ENCODE measurements around the gene ERFL.

Gene ERFL

GRCh38 chr19:41860419-41861115, 67.7 kb downstream of the ERFL start:
- no peaks in the 10 kb centered on the region for H3K9me3 ChIP-seq
- H3K36me3 ChIP-seq: peaks cover 39 to 46% (median 45%) of the 10 kb centered on the region in 3 donors
- TF ChIP-seq CTCF (IDR thresholded peaks at IDR 0.05): no peak
- intact Hi-C loops (cut with DNase I; ENCODE audit: low total_unique reads): loop anchor here (2.0 kb wide), 1 partner anchor 24 kb away; no protein-coding TSS in a partner anchor
- peaks cover 0 to 38% (median 28%) of the 10 kb centered on the region in 4 donors for H3K4me1 ChIP-seq
- peak overlapping the region; percentile 89 to 92 for H3K27ac ChIP-seq
- no peak for DNase-seq
- H3K4me3 ChIP-seq: peak overlapping the region; percentile 73 to 88
- peaks cover 0 to under 1% of the 10 kb centered on the region in 2 donors for H3K27me3 ChIP-seq

GRCh38 chr19:41859618-41860418, 68.4 kb downstream of the ERFL start, which contains the start of gene RPS19:
Gene RPS19 (plus strand): TSS chr19:41860255. CDS start chr19:41860775, 520 bp downstream.
- peaks cover 0 to 38% (median 26%) of the 10 kb centered on the region in 4 donors for H3K4me1 ChIP-seq
- intact Hi-C loops (cut with DNase I; ENCODE audit: low total_unique reads): loop anchor here (2.0 kb wide), 1 partner anchor 25 kb away; no protein-coding TSS in a partner anchor
- peak; percentile 97 to 99 for DNase-seq

GRCh38 chr19:41859213-41859617, 69.0 kb downstream of the ERFL start:
- Histone ChIP-seq H3K4me3 (peak overlapping the region; percentile 73 to 88), H3K9me3 (no peaks in the 10 kb centered on the region), H3K4me1 (peaks cover 0 to 35% (median 26%) of the 10 kb centered on the region in 4 donors), H3K27ac (peak overlapping the region; percentile 89 to 92), H3K27me3 (peaks cover 0 to 7% of the 10 kb centered on the region in 2 donors), H3K36me3 (peaks cover 26 to 33% (median 31%) of the 10 kb centered on the region in 3 donors)
- TF ChIP-seq CTCF (IDR thresholded peaks at IDR 0.05): no peak
- no peak for DNase-seq
- intact Hi-C loops (cut with DNase I; ENCODE audit: low total_unique reads): no loop called here

More at GRCh38 chr19:41859618-41860418, 68.4 kb downstream of the ERFL start, which contains the start of gene RPS19:
- TF ChIP-seq CTCF (IDR thresholded peaks at IDR 0.05): peak; percentile 64 to 90
- Histone ChIP-seq H3K9me3 (no peaks in the 10 kb centered on the region), H3K36me3 (peaks cover 32 to 39% (median 37%) of the 10 kb centered on the region in 3 donors), H3K27me3 (peaks cover 0 to 3% of the 10 kb centered on the region in 2 donors), H3K4me3 (peak within 1 kb of the TSS; percentile 73 to 88), H3K27ac (peak within 1 kb of the TSS; percentile 89 to 92)

Data from tibial artery (tissue), 4 donors.